Erythroblast (primary cell): ENCODE results near the gene LINGO1.

ENCODE experiments used
- DNase-seq, 2 experiments: peaks; one replicate each; lab custom pipeline; 2025; lab: John Stamatoyannopoulos, UW
- GATA1 ChIP-seq: IDR thresholded peaks from 2 replicates; pipeline ENCODE4 v1.6.1; 2011; ENCODE audit warnings: low read depth, mild to moderate bottlenecking, control low read depth, low read length, moderate library complexity
- POLR2A ChIP-seq: IDR thresholded peaks from 2 replicates; pipeline ENCODE4 v1.6.1; 2011; ENCODE audit warnings: mild to moderate bottlenecking, low read length

The LINGO1 gene

GRCh38 chr15:77632534-77633133 is at the start of gene LINGO1:
TSS of gene LINGO1 (minus strand) at chr15:77632912. CDS start at chr15:77632315, 597 bp downstream.
- no peak for DNase-seq
- TF ChIP-seq POLR2A: no peak
- no peak for TF ChIP-seq GATA1

GRCh38 chr15:77681362-77681761 is 48.6 kb upstream of the LINGO1 start:
- DNase-seq: no peak
- TF ChIP-seq GATA1 (no peak), POLR2A (no peak)

GRCh38 chr15:77676569-77677375 is 44.1 kb upstream of the LINGO1 start:
- DNase-seq: no peak
- TF ChIP-seq GATA1 (no peak), POLR2A (no peak)

GRCh38 chr15:77675806-77676415 is 43.2 kb upstream of the LINGO1 start:
- no peak for TF ChIP-seq POLR2A
- no peak for TF ChIP-seq GATA1
- no peak for DNase-seq

GRCh38 chr15:77674327-77674726 is 41.6 kb upstream of the LINGO1 start:
- no peak for DNase-seq
- TF ChIP-seq POLR2A: no peak
- no peak for TF ChIP-seq GATA1

- no peak for DNase-seq
- TF ChIP-seq POLR2A (no peak), GATA1 (no peak)
Observed at GRCh38 chr15:77673866-77674265, 41.2 kb upstream of the LINGO1 start.

GRCh38 chr15:77672135-77672534 is 39.4 kb upstream of the LINGO1 start:
- TF ChIP-seq POLR2A: no peak
- TF ChIP-seq GATA1: no peak
- DNase-seq: no peak

- no peak for TF ChIP-seq GATA1
- no peak for TF ChIP-seq POLR2A
- no peak for DNase-seq
Observed at GRCh38 chr15:77671362-77672056, 38.8 kb upstream of the LINGO1 start.

GRCh38 chr15:77670558-77671361 is 38.0 kb upstream of the LINGO1 start:
- no peak for DNase-seq
- TF ChIP-seq POLR2A (no peak), GATA1 (no peak)

GRCh38 chr15:77669896-77670295 is 37.2 kb upstream of the LINGO1 start:
- TF ChIP-seq GATA1 (no peak), POLR2A (no peak)
- no peak for DNase-seq

GRCh38 chr15:77667338-77668234 is 34.9 kb upstream of the LINGO1 start:
- no peak for DNase-seq
- TF ChIP-seq POLR2A (no peak), GATA1 (no peak)

GRCh38 chr15:77666296-77666660 is 33.6 kb upstream of the LINGO1 start:
- no peak for DNase-seq
- no peak for TF ChIP-seq GATA1
- no peak for TF ChIP-seq POLR2A
